Stimulated activated CD8-positive, alpha-beta memory T cell treated with anti-CD3 and anti-CD28 coated beads, Interleukin-15, amount 100 ng/mL, for 24 hours (primary cell): ENCODE results near the gene ARMC12.
"Not testable (repeated sequence)": the region's sequence is repeated elsewhere in the genome, so short reads cannot be mapped to it uniquely, and the experiment has no call there.

ENCODE experiments used
- DNase-seq: peaks from one replicate; pipeline ENCODE4 v3.0.0-alpha.2; 2020; ENCODE audit warnings: low read depth

ARMC12 gene, protein sequence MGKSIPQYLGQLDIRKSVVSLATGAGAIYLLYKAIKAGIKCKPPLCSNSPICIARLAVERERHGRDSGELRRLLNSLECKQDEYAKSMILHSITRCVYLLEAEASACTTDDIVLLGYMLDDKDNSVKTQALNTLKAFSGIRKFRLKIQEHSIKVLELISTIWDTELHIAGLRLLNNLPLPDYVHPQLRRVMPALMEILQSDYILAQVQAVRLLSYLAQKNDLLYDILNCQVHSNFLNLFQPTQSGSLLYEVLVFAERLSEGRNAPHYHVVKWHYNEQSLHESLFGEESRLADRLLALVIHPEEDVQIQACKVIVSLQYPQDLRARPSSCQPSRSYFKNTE

GRCh38 chr6:35736982-35737412, at the start of gene ARMC12:
Gene ARMC12 (plus strand): TSS chr6:35737032. CDS start chr6:35737109, 77 bp downstream.
- no peak for DNase-seq

DNA sequence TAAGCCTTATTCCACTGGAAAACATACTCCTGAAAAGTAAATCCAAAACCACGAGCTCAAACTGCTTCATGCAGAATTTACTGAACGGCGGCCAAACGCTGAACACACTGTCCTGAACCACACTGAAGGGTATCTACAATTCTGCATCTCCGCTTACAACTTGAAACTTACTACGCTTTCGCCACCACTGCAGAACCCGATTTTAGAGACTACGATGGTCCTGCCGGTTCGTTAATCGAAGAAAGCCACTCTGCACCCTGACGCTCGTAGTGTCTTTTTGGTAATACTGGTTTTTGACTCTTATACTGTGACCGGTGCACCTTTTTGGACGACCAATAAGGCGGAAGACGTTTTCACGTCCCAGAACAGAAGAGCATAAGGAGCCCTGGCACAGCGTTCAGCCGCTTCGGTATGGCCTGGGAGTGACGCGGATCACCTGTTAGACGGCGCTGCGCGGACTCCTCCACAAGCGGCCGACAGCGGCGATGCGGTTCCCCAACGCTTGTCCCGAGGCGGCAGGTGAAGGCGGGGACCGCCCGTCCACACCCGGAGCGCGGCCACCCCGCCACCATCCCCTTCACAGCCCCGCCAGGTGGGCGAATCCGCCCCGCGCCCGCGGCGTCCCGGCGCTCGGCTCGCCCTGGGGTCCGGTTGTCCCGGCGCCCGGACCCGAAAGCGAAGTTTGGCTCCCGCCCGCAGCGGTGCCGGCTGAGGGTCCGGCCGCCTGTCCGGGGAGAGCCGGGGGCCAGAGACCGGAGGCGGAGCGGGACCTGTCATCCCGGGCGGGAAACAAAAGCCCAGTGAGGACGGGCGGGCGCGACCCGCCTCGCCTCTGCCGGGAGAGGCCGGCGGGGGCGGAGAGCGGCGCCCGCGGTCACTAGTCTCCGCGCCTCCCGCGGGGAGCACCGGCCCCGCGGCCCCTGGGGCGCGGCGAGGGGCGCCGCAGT, 48.9 kb upstream of the ARMC12 start:
- peak; percentile 19 for DNase-seq

- DNase-seq = peak; percentile 75
These were observed 48.1 kb upstream of the ARMC12 start, which contains the start of gene FKBP5 for GRCh38 chr6:35688605-35689322. Gene FKBP5 (minus strand): TSS chr6:35688915. CDS start chr6:35642824, 46,091 bp downstream.

DNA sequence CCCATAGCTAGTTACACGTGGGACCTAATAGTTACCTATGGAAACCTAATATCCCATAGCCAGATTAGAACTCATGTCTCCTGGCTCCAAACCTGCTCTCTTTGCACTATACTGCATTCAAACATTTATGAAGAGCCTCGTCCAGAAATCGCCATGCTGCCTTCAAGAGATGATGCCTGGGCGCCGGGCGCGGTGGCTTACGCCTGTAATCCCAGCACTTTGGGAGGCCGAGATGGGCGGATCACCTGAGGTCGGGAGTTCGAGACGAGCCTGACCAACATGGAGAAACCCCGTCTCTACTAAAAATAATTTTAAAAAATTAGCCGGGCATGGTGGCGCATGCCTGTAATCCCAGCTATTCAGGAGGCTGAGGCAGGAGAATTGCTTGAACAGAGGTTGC, 46.8 kb upstream of the ARMC12 start:
- DNase-seq = not testable (repeated sequence)

DNA sequence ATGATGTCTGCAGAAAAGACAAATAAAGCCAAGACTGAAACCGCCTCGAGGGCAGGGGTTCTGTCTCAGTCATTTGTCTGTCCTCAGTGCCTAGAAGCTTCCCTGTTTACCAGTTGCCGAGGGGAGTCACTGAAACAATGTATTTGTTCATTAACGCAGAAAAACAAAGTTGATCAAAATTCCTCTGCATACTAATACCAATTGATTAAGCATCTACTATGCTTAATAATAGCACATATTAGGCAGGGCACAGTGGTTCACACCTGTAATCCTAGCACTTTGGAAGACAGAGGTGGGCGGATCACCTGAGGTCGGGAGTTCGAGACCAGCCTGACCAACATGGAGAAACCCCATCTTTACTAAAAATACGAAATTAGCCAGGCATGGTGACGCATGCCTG, 46.3 kb upstream of the ARMC12 start:
- no peak for DNase-seq

DNA sequence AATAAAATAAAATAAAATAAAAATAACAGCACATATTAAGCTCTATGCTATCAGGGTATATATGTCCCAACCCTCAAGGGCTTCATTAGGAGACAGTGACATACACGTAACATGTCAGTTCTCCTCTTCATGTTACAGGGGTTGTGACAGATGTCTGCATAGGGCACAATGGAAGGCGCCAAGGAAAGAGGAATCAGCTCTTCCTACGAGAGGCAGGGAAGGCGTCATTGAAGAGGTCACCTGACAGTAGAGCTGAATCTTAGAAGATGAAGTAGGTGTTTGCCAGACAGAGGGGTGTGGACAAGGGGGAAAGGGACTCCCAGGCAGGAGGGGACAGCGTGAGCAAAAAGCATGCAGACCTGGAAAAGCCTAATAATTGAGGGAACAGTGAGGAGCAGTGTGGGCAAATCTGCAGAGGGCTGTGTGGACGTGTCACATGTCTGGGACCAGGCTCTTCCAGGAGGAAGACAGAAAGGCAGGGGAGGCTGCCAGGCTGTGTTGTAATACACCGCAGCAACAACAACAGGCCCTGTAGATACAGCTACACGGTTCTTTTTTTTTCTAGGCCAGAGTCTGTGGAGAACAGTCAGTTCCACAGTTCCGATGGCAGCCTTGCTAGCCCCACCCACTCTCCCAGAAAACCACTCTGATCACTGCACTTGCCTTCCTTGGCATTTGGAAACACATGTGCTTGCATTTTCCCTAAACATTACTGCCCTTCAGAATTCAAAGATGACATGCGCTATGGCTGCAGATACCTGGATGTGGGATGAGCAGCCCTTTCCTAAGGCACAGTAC, 45.6 kb upstream of the ARMC12 start:
- no peak for DNase-seq

DNA sequence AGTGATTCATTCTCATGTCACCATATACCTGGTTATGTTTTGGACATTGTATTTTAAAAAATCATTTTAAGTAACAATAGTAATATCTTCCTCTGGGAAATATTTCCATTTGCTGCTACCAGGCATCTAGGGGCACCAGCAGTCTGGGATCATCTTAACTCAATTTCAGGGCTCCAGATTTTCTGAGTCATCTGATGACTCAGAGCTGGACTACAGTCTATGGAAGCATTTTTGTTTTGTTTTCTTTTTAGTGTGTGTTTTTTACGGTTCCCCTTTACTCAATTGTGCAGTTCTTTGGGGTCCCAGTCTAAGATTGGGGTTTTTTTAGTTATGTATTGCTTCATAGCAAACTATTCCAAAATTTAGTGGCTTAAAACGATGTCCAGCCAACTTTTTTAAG, 42.4 kb upstream of the ARMC12 start:
- DNase-seq = no peak

GRCh38 chr6:35698430-35698829, 38.4 kb upstream of the ARMC12 start:
- not testable (repeated sequence) for DNase-seq

- DNase-seq = no peak
These were observed 38.0 kb upstream of the ARMC12 start for GRCh38 chr6:35698858-35699257.

DNA sequence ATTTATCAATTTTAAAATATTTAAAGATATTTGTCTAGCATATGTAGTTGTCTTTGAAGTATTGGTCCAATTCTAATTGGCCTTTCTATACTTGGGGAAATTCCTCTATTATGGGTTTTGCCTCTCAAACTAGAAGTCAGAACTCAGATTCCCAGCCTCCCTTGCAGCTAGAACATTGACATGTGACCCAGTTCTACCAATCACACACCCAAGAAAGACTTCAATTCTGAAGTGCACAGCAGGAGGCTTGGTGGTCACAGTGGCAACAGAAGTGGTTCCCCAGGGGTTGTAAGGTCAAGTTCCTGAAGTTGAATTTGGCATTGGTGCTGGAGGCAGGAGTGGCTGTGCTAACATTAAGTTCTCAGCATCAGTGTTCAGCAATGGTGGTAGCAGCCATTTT, 33.3 kb upstream of the ARMC12 start:
- DNase-seq = no peak

DNA sequence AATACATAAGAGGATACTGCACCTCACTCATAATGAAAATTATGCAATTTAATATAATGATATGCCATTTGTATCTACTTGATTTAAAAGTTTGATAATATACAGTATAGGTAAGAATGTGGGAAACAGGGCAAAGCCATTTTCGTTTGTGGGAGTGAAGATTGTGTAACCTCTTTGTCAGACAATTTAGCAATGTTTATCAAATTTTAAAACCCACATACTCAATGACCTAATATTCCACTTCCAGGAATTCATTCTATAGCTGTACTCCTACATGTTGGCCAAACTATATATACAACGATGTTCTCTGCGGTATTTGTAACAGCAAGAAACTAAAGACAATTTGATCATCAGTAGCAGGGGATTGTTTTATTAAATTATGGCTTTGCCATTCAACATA, 30.4 kb upstream of the ARMC12 start:
- no peak for DNase-seq

GRCh38 chr6:35707714-35708407, 29.0 kb upstream of the ARMC12 start:
- no peak for DNase-seq

GRCh38 chr6:35708585-35708984, 28.2 kb upstream of the ARMC12 start:
- no peak for DNase-seq

GRCh38 chr6:35710241-35710847, 26.5 kb upstream of the ARMC12 start:
- no peak for DNase-seq

DNA sequence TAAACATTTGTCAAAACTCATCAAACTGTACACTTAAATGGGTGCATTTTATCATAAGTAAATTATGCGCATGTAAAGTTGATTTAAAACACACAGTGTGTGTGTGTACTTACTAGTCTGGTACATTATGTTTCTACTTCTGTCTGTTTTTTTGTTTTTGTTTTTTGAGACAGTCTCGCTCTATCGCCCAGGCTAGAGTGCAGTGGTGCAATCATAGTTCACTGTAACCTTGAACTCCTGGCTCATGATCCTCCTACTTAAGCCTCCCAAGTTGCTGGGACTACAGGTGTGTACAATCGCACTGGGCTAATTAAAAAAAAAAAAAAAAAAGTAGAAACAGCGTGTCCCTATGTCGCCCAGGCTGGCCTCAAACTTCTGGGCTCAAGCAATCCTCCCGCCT, 25.1 kb upstream of the ARMC12 start:
- no peak for DNase-seq

DNA sequence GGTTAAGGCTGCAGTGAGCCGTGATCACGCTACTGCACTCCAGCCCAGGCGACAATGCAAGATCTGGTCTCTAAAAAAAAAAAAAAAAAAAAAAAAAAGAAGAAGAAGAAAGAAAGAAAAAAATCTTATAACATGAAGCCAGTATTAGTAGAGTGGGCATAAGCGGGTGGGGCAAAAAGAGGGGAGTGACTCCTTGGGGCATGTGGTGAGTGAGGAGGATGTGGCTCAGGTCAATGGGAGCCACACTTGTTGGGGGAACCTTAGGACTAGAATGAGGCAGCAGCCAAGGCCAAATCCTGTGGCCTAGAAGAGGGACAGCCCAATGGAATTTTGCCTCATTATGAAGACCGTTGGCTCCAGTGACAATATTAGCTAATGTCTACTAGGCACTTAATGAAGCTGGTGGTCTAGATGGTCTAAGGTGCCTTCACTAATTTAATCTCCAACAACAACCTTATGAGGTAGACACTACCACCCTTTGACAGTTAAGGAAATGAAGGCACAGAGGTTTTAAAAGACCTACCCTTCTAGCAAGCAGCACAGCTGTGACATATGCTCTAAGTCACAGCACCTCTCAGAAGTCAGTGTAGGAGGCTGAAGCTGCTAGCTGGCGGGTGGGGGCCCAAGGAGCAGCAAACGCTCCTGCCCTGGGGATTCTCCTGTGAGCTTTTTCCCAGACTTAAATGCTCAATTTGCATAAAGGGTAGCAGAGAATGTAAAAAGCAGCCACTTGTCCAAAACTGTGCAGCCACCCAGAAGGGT, 23.6 kb upstream of the ARMC12 start:
- DNase-seq = no peak

GRCh38 chr6:35716798-35717197, 20.0 kb upstream of the ARMC12 start:
- no peak for DNase-seq

GRCh38 chr6:35717449-35718374, 19.1 kb upstream of the ARMC12 start:
- no peak for DNase-seq

DNA sequence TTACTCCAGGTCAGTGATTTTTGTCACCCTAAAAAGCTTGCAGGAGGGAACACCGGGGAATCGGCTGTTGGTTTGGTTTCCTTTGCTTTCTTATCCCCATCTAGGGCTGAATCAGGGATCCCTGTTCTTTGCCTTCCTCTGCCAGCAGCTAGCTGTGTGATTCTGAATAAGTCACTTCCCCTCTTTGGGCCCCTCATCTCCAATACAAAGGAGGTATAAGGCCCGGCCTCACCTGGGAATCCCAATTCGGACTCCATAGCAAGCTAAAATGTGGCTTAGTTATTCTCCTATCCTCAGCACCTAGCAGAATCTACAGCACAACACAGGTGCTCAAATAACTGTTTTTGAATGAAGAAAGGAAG, 18.5 kb upstream of the ARMC12 start:
- DNase-seq = no peak
